ENCODE data around the gene MRPS26.
"Not testable (repeated sequence)": the region's sequence is repeated elsewhere in the genome, so short reads cannot be mapped to it uniquely, and the experiment has no call there.

MRPS26 gene

GRCh38 chr20:3071266-3071609 lies 25.4 kb downstream of the MRPS26 start:
- Histone ChIP-seq H3K79me2 (ENCODE audit: insufficient read depth, low read depth) (no peaks in the 10 kb centered on the region), H3K27me3 (ENCODE audit: insufficient read depth, low read depth) (no peaks in the 10 kb centered on the region), H3K27ac (no peak overlapping the region), H3K36me3 (ENCODE audit: insufficient read depth) (no peaks in the 10 kb centered on the region), H3K4me3 (IDR thresholded peaks at IDR 0.05; ENCODE audit: insufficient read depth, low read depth, low read length) (no peak overlapping the region), H4K20me1 (ENCODE audit: insufficient read depth) (no peaks in the 10 kb centered on the region), H3K9ac (no peak overlapping the region), H2AFZ (ENCODE audit: low read depth) (no peak overlapping the region), H3K4me1 (ENCODE audit: low read depth, poor library complexity, severe bottlenecking) (no peaks in the 10 kb centered on the region), H3K4me2 (no peak overlapping the region)
- no peak for TF ChIP-seq CTCF (conservative IDR thresholded peaks at IDR 0.05; ENCODE audit: low read depth, low read length)

GRCh38 chr20:3071610-3072529 lies 26.0 kb downstream of the MRPS26 start, which contains the start of gene OXT:
Gene OXT, plus strand, starts transcription at chr20:3071620. Its CDS starts 36 bp downstream, at chr20:3071656.
- no peak for TF ChIP-seq CTCF (conservative IDR thresholded peaks at IDR 0.05; ENCODE audit: low read depth, low read length)
- Histone ChIP-seq H3K4me2 (no peak within 1 kb of the TSS), H3K9ac (no peak within 1 kb of the TSS), H3K79me2 (ENCODE audit: insufficient read depth, low read depth) (no peaks in the 10 kb centered on the region), H3K36me3 (ENCODE audit: insufficient read depth) (no peaks in the 10 kb centered on the region), H4K20me1 (ENCODE audit: insufficient read depth) (no peaks in the 10 kb centered on the region), H2AFZ (ENCODE audit: low read depth) (no peak within 1 kb of the TSS), H3K27me3 (ENCODE audit: insufficient read depth, low read depth) (no peaks in the 10 kb centered on the region), H3K4me3 (IDR thresholded peaks at IDR 0.05; ENCODE audit: insufficient read depth, low read depth, low read length) (no peak within 1 kb of the TSS), H3K4me1 (ENCODE audit: low read depth, poor library complexity, severe bottlenecking) (no peaks in the 10 kb centered on the region), H3K27ac (no peak within 1 kb of the TSS)

GRCh38 chr20:3072530-3073250 lies 26.8 kb downstream of the MRPS26 start:
- H3K27me3 ChIP-seq (ENCODE audit: insufficient read depth, low read depth): no peaks in the 10 kb centered on the region
- no peak overlapping the region for H3K9ac ChIP-seq
- no peak overlapping the region for H3K4me2 ChIP-seq
- H4K20me1 ChIP-seq (ENCODE audit: insufficient read depth): no peaks in the 10 kb centered on the region
- no peaks in the 10 kb centered on the region for H3K4me1 ChIP-seq (ENCODE audit: low read depth, poor library complexity, severe bottlenecking)
- TF ChIP-seq CTCF (conservative IDR thresholded peaks at IDR 0.05; ENCODE audit: low read depth, low read length): no peak
- H3K4me3 ChIP-seq (IDR thresholded peaks at IDR 0.05; ENCODE audit: insufficient read depth, low read depth, low read length): no peak overlapping the region
- H3K79me2 ChIP-seq (ENCODE audit: insufficient read depth, low read depth): no peaks in the 10 kb centered on the region
- no peaks in the 10 kb centered on the region for H3K36me3 ChIP-seq (ENCODE audit: insufficient read depth)
- H3K27ac ChIP-seq: no peak overlapping the region
- no peak overlapping the region for H2AFZ ChIP-seq (ENCODE audit: low read depth)

- H3K4me2 ChIP-seq; H3K27ac ChIP-seq; H3K4me3 ChIP-seq (IDR thresholded peaks at IDR 0.05; ENCODE audit: insufficient read depth, low read depth, low read length); H3K4me1 ChIP-seq (ENCODE audit: low read depth, poor library complexity, severe bottlenecking); H3K9ac ChIP-seq; H2AFZ ChIP-seq (ENCODE audit: low read depth); H3K36me3 ChIP-seq (ENCODE audit: insufficient read depth); H3K79me2 ChIP-seq (ENCODE audit: insufficient read depth, low read depth); H4K20me1 ChIP-seq (ENCODE audit: insufficient read depth); H3K27me3 ChIP-seq (ENCODE audit: insufficient read depth, low read depth): not testable (repeated sequence)
These were observed 27.4 kb downstream of the MRPS26 start for GRCh38 chr20:3073251-3073643.
